HCT116 (cell line): ENCODE data around the gene CHDH. TPM values are rescaled to one million over a fixed set of nuclear protein-coding genes. Genes with fewer than 3 reads are reported as not detected.

ENCODE experiments used
- ATAC-seq: fragments of 200-7000 bp; cut with Tn5 transposase; 2 replicates; pipeline ENCODE4 v1.9.1; 2020; ENCODE audit warnings: mild to moderate bottlenecking, moderate library complexity
- BruUV-seq: library from RNA; stranded (reverse); fragments of 400-500 nt; replicated peaks from 2 replicates; lab custom pipeline; 2021; lab: Mats Ljungman, UMichigan
- CTCF ChIA-PET: fragments of 300-600 bp; sonication (Branson Sonifier 250); formaldehyde crosslinking; loops from one replicate; lab custom pipeline; 2021; ENCODE audit warnings: antibody characterized with exemption; lab: Charles Lee
- POLR2A ChIA-PET: fragments of 300-600, 350-600 bp; sonication (Branson Sonifier 250); formaldehyde crosslinking; loops from one replicate; lab custom pipeline; 2021; ENCODE audit warnings: antibody characterized with exemption; lab: Charles Lee
- RAD21 ChIA-PET, 2 experiments: fragments of 300-600 bp; sonication (Branson Sonifier 250); formaldehyde crosslinking; loops; one replicate each; lab custom pipeline; 2023; ENCODE audit warnings: low total read pairs in 2 of 2; ENCODE audit not compliant: uncharacterized antibody in 2 of 2, unreplicated experiment in 2 of 2, low non-redundant PET in 1 of 2; lab: Charles Lee
- DNase-seq: peaks from one replicate; pipeline ENCODE4 v3.0.0-alpha.2; 2010; ENCODE audit warnings: low read depth, low spot score
- H2AFZ ChIP-seq: fragments of 200-600 bp; shearing (Covaris generic), sonication (generic); 2 replicates; pipeline ENCODE4 v1.6.1; 2017; ENCODE audit warnings: low read depth, mixed run types, mixed read lengths, antibody characterized with exemption, low read length; ENCODE audit not compliant: poor library complexity, severe bottlenecking
- H3K27ac ChIP-seq: 2 replicates; pipeline ENCODE4 v1.5.1; 2012; ENCODE audit warnings: low read depth, low read length
- H3K27me3 ChIP-seq: fragments of 200-600 bp; sonication (generic); 2 replicates; pipeline ENCODE4 v1.6.1; 2016; ENCODE audit warnings: mixed run types, low read length, mixed read lengths; ENCODE audit not compliant: insufficient read depth
- H3K36me3 ChIP-seq, 2 experiments: fragments of 200-500 bp in 1 of 2; fragments of 200-600 bp in 1 of 2; sonication (Bioruptor generic) in 1 of 2; sonication (generic) in 1 of 2; 2 replicates each; pipeline versions ENCODE4 v1.5.1 to v1.6.1; 2014 to 2016; ENCODE audit warnings: low read length in 2 of 2, inconsistent platforms in 1 of 2, mixed read lengths in 1 of 2, mixed run types in 1 of 2; ENCODE audit not compliant: insufficient read depth in 2 of 2, control insufficient read depth in 1 of 2
- H3K4me1 ChIP-seq, 2 experiments: fragments of 200-600 bp in 1 of 2; sonication (generic) in 1 of 2; 2 replicates each; pipeline versions ENCODE4 v1.5.1 to v1.6.1; 2012 to 2017; ENCODE audit warnings: low read length in 2 of 2, inconsistent platforms in 1 of 2, mild to moderate bottlenecking in 1 of 2, mixed read lengths in 1 of 2, mixed run types in 1 of 2, moderate library complexity in 1 of 2; ENCODE audit not compliant: insufficient read depth in 2 of 2, control insufficient read depth in 1 of 2
- H3K4me2 ChIP-seq: fragments of 200-600 bp; sonication (generic); 2 replicates; pipeline ENCODE4 v1.6.1; 2017; ENCODE audit warnings: mixed run types, low read length, mixed read lengths
- H3K4me3 ChIP-seq, 2 experiments: fragments of 200-600 bp in 1 of 2; sonication (generic) in 1 of 2; replicated peaks in 1 of 2; 2 replicates each; pipeline ENCODE4 v1.5.1; 2011 to 2016; ENCODE audit warnings: low read length in 2 of 2, control low read depth in 1 of 2, low read depth in 1 of 2, mild to moderate bottlenecking in 1 of 2, mixed read lengths in 1 of 2, mixed run types in 1 of 2
- H3K79me2 ChIP-seq: fragments of 200-600 bp; sonication (generic); 2 replicates; pipeline ENCODE4 v1.6.1; 2017; ENCODE audit warnings: mild to moderate bottlenecking, mixed run types, low read length, moderate library complexity, mixed read lengths; ENCODE audit not compliant: insufficient read depth
- H3K9ac ChIP-seq: fragments of 200-600 bp; sonication (generic); 2 replicates; pipeline ENCODE4 v1.6.1; 2016; ENCODE audit warnings: low read length, mixed read lengths
- H3K9me2 ChIP-seq: fragments of 200-600 bp; sonication (generic), shearing (Covaris generic); 2 replicates; pipeline ENCODE4 v1.6.1; 2017; ENCODE audit warnings: mixed run types, mild to moderate bottlenecking, moderate library complexity; ENCODE audit not compliant: insufficient read depth
- H3K9me3 ChIP-seq, 2 experiments: fragments of 200-500 bp in 1 of 2; fragments of 200-600 bp in 1 of 2; sonication (Bioruptor generic) in 1 of 2; sonication (generic) in 1 of 2; 2 replicates each; pipeline ENCODE4 v1.6.1; 2014 to 2017; ENCODE audit warnings: low read length in 2 of 2, mixed read lengths in 2 of 2, inconsistent platforms in 1 of 2, low read depth in 1 of 2, mild to moderate bottlenecking in 1 of 2, mixed run types in 1 of 2, moderate library complexity in 1 of 2; ENCODE audit not compliant: control insufficient read depth in 1 of 2, insufficient read depth in 1 of 2
- H4K20me1 ChIP-seq: fragments of 200-600 bp; sonication (generic), shearing (Covaris generic); 2 replicates; pipeline ENCODE4 v1.6.1; 2017; ENCODE audit warnings: mixed run types, mild to moderate bottlenecking, moderate library complexity; ENCODE audit not compliant: insufficient read depth
- ATF3 ChIP-seq: IDR thresholded peaks from 2 replicates; pipeline ENCODE4 v1.6.1; 2012
- CBX3 ChIP-seq: IDR thresholded peaks from 2 replicates; pipeline ENCODE4 v1.6.1; 2012; ENCODE audit warnings: low read depth
- EGR1 ChIP-seq: IDR thresholded peaks from 2 replicates; pipeline ENCODE4 v1.6.1; 2012; ENCODE audit warnings: low read depth
- EZH2 ChIP-seq: fragments of 200-600 bp; sonication (generic); IDR thresholded peaks from 2 replicates; pipeline ENCODE4 v1.6.1; 2017; ENCODE audit warnings: antibody characterized with exemption, mixed run types
- EZH2phosphoT487 ChIP-seq: fragments of 200-600 bp; IDR thresholded peaks from 2 replicates; pipeline ENCODE4 v1.6.1; 2018; ENCODE audit warnings: antibody characterized with exemption, borderline replicate concordance
- JUND ChIP-seq: IDR thresholded peaks from 2 replicates; pipeline ENCODE4 v1.6.1; 2012
- SIN3A ChIP-seq: IDR thresholded peaks from 2 replicates; pipeline ENCODE4 v1.6.1; 2012; ENCODE audit warnings: low read depth
- YY1 ChIP-seq: IDR thresholded peaks from 2 replicates; pipeline ENCODE4 v1.6.1; 2011; ENCODE audit warnings: low read length, low read depth, moderate library complexity, mild to moderate bottlenecking; ENCODE audit not compliant: insufficient replicate concordance; ENCODE audit errors: extremely low read depth
- ZNF274 ChIP-seq: fragments of 200-500 bp; sonication (Bioruptor generic); IDR thresholded peaks from 2 replicates; pipeline ENCODE4 v1.6.1; 2014; ENCODE audit warnings: mild to moderate bottlenecking, low read depth, low read length, inconsistent platforms
- intact Hi-C: fragments of 100-400 bp; cut with micrococcal nuclease; formaldehyde crosslinking; loops from 2 replicates; pipeline ENCODE4 v1.10.0; 2022
- total RNA-seq: library from RNA; stranded (reverse); gene quantifications from one replicate; pipeline ENCODE4 v1.2.1, GENCODE V29; 2021; ENCODE audit not compliant: unreplicated experiment
- TF ChIP-seq, protein P1 (sequence below): IDR thresholded peaks from 2 replicates; pipeline ENCODE4 v1.6.1; 2012
- TF ChIP-seq, protein P2 (sequence below): IDR thresholded peaks from 2 replicates; pipeline ENCODE4 v1.6.1; 2011; ENCODE audit warnings: mild to moderate bottlenecking, low read length, moderate library complexity; ENCODE audit not compliant: insufficient replicate concordance; ENCODE audit errors: extremely low read depth

Gene CHDH
- total RNA-seq, 1 experiment from 2014 or later: 10.8 TPM

DNA sequence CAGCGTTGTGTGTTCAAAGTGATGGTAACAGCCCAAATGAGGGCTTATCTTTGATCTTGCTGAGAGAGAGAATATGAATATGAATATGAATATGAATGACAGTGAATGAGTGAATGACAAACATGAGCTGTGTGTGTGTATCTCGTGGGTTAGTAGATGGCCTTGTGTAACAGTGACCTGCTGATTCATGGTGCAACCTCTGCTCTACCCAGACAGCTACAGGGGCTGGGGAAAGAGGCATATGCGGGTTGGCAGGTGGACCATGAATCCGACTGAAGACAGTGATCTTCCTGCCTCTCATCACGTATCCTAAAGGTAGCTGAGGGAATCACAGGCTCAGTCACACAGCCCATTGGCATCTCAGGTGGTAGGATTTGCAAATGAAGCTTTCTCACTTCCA is 58.2 kb downstream of the CHDH start (continued):
- TF ChIP-seq, protein P1, sequence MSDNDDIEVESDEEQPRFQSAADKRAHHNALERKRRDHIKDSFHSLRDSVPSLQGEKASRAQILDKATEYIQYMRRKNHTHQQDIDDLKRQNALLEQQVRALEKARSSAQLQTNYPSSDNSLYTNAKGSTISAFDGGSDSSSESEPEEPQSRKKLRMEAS: no peak
- no peak for TF ChIP-seq YY1
- no peak for TF ChIP-seq JUND

- H3K9me3 ChIP-seq: no peaks in the 10 kb centered on the region
- intact Hi-C loops: no loop called here
- CTCF ChIA-PET: no interaction called here
- no TSS peak for BruUV-seq
- H3K9me2 ChIP-seq: no peaks in the 10 kb centered on the region
- no peak overlapping the region for H3K27ac ChIP-seq
- no peak overlapping the region for H2AFZ ChIP-seq
- POLR2A ChIA-PET: no interaction called here
- H3K4me1 ChIP-seq: no peaks in the 10 kb centered on the region
- no peaks in the 10 kb centered on the region for H4K20me1 ChIP-seq
- H3K4me2 ChIP-seq: no peak overlapping the region
- TF ChIP-seq, protein P1: no peak
- TF ChIP-seq EGR1 (no peak), SIN3A (no peak)
- TF ChIP-seq, all 23 proteins: peak for 0
- Histone ChIP-seq H3K36me3 (no peaks in the 10 kb centered on the region), H3K79me2 (no peaks in the 10 kb centered on the region), H3K4me3 (no peak overlapping the region), H3K9ac (no peak overlapping the region), H3K27me3 (peaks cover 11% of the 10 kb centered on the region)
- DNase-seq: no peak
- no peak for ATAC-seq
- RAD21 ChIA-PET: no interaction called here
Measured at GRCh38 chr3:53787016-53787415, 59.2 kb downstream of the CHDH start.

GRCh38 chr3:53780806-53781205 is 65.4 kb downstream of the CHDH start:
- POLR2A ChIA-PET: no interaction called here
- intact Hi-C loops: no loop called here

More at GRCh38 chr3:53780806-53781205, 65.4 kb downstream of the CHDH start:
- no peak for DNase-seq
- Histone ChIP-seq H3K79me2 (no peaks in the 10 kb centered on the region), H3K27me3 (no peaks in the 10 kb centered on the region), H3K9ac (no peak overlapping the region), H3K36me3 (no peaks in the 10 kb centered on the region), H3K27ac (no peak overlapping the region), H3K4me1 (no peaks in the 10 kb centered on the region), H4K20me1 (no peaks in the 10 kb centered on the region), H2AFZ (no peak overlapping the region), H3K4me2 (no peak overlapping the region), H3K9me2 (no peaks in the 10 kb centered on the region), H3K4me3 (no peak overlapping the region), H3K9me3 (no peaks in the 10 kb centered on the region)
- TF ChIP-seq ZNF274: no peak
- TF ChIP-seq, protein P2, sequence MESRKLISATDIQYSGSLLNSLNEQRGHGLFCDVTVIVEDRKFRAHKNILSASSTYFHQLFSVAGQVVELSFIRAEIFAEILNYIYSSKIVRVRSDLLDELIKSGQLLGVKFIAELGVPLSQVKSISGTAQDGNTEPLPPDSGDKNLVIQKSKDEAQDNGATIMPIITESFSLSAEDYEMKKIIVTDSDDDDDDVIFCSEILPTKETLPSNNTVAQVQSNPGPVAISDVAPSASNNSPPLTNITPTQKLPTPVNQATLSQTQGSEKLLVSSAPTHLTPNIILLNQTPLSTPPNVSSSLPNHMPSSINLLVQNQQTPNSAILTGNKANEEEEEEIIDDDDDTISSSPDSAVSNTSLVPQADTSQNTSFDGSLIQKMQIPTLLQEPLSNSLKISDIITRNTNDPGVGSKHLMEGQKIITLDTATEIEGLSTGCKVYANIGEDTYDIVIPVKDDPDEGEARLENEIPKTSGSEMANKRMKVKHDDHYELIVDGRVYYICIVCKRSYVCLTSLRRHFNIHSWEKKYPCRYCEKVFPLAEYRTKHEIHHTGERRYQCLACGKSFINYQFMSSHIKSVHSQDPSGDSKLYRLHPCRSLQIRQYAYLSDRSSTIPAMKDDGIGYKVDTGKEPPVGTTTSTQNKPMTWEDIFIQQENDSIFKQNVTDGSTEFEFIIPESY: no peak
- TF ChIP-seq CBX3: no peak
- no peak for TF ChIP-seq ATF3
- TF ChIP-seq JUND: no peak
- TF ChIP-seq, protein P1: no peak
- no peak for TF ChIP-seq SIN3A
- TF ChIP-seq EGR1: no peak
- no peak for TF ChIP-seq EZH2phosphoT487
- no peak for TF ChIP-seq EZH2
- ATAC-seq: no peak
- ChIA-PET CTCF (no interaction called here), RAD21 (no interaction called here)
- no TSS peak for BruUV-seq
